ENCODE results near the gene MVB12B.

MVB12B gene

DNA sequence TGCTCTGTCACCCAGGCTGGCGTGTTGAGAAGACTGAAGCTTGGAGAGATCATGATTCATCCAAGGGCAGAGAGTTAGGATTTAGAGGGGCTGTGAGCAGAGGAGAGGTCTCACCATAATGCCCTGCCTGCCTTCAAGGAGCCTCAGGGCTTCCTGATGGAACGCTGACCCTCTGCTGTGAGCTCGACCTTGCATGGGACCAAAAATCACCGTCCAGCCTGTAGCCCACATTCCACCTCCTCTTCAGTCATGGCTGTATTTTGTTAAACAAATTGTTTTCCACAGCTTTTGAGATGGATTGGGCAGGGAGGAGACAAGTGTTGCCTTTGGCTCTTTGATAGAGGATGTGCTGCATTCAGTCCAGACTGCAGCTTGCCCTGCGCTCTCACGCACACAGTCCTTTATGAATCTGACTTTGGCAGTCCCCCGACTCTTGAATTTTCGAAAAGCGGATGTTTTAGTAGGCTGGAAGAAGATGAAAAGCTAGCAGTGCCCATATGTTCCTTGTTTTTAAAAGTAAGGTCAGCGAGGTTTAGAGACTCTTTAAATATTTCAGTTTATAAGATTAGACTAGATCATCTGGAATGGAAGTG lies 79.5 kb downstream of the MVB12B start:
- Histone ChIP-seq H3K4me3 (replicated peaks; ENCODE audit: low read depth, low read length) (no peak overlapping the region), H3K36me3 (ENCODE audit: control insufficient read depth, insufficient read depth, low read length) (no peaks in the 10 kb centered on the region), H3K27me3 (replicated peaks; ENCODE audit: control insufficient read depth, insufficient read depth, low read length) (peaks cover 2% of the 10 kb centered on the region)
- TF ChIP-seq, protein P1, sequence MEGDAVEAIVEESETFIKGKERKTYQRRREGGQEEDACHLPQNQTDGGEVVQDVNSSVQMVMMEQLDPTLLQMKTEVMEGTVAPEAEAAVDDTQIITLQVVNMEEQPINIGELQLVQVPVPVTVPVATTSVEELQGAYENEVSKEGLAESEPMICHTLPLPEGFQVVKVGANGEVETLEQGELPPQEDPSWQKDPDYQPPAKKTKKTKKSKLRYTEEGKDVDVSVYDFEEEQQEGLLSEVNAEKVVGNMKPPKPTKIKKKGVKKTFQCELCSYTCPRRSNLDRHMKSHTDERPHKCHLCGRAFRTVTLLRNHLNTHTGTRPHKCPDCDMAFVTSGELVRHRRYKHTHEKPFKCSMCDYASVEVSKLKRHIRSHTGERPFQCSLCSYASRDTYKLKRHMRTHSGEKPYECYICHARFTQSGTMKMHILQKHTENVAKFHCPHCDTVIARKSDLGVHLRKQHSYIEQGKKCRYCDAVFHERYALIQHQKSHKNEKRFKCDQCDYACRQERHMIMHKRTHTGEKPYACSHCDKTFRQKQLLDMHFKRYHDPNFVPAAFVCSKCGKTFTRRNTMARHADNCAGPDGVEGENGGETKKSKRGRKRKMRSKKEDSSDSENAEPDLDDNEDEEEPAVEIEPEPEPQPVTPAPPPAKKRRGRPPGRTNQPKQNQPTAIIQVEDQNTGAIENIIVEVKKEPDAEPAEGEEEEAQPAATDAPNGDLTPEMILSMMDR (IDR thresholded peaks at IDR 0.05; ENCODE audit: insufficient read depth, low read length, poor library complexity, severe bottlenecking) = no peak
- no peak for DNase-seq (ENCODE audit: extremely low read depth, insufficient read length)

DNA sequence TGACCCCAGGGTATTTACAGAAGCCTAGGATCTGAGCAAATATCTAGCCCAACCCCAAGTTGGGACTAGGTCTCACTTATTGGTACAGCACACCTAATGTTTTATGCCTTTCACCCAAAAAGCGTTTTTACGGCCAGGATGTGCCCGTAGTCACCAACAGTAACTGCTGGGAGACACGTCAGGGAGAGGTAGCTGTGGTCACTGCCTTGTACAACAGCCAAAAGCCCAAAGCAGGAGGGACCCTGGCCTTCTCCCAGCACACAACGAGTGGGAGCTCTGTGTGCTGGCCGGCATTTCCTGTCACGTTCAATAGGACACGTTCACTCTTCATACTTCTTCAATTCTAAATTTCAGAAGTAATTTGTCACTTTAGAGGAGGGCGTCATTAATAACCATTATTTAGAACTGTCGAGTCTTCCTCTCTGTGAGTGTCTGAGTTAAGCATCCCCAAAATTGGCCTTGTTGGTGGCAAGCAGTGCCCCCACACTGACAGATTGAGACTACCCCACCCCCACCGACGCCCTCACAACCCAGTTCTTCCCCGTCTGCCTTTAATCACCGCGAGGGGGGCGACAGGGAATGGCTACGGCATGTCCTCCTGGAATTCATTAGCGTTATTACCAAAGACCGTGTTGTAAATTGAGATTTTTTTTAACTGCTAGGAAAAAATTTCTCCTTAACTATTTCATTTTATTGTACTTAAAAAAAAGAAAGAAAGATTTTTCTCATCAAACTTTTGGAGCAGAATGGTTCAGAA lies 80.7 kb downstream of the MVB12B start:
- DNase-seq (ENCODE audit: extremely low read depth, insufficient read length) = no peak
- Histone ChIP-seq H3K27me3 (replicated peaks; ENCODE audit: control insufficient read depth, insufficient read depth, low read length) (peaks cover 2% of the 10 kb centered on the region), H3K4me3 (replicated peaks; ENCODE audit: low read depth, low read length) (no peak overlapping the region), H3K36me3 (ENCODE audit: control insufficient read depth, insufficient read depth, low read length) (no peaks in the 10 kb centered on the region)
- TF ChIP-seq, protein P1 (IDR thresholded peaks at IDR 0.05; ENCODE audit: insufficient read depth, low read length, poor library complexity, severe bottlenecking) = no peak

- Histone ChIP-seq H3K36me3 (ENCODE audit: control insufficient read depth, insufficient read depth, low read length) (no peaks in the 10 kb centered on the region), H3K27me3 (replicated peaks; ENCODE audit: control insufficient read depth, insufficient read depth, low read length) (peaks cover 2% of the 10 kb centered on the region), H3K4me3 (replicated peaks; ENCODE audit: low read depth, low read length) (no peak overlapping the region)
- TF ChIP-seq, protein P1 (IDR thresholded peaks at IDR 0.05; ENCODE audit: insufficient read depth, low read length, poor library complexity, severe bottlenecking) = no peak
- DNase-seq (ENCODE audit: extremely low read depth, insufficient read length) = no peak
Measured at GRCh38 chr9:126408004-126408403, 81.4 kb downstream of the MVB12B start.

DNA sequence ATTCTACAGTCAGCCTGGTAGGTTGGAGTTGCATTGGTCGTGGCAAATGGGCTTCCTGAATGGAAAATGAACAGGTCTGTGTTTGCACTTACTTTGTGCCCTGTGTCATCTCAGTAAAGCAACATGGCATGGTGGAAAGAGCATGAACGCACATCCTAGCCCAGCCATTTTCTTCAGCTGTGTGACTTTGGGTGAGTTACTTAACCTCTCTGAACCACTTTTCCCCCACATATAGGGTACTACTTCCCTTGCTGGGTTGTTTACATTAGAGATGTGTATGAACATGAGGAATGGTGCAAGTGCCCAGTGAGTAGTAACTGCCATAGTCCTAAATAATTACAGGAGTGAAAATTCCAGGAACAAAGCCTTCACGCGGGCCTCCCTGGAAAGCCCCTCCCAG lies 83.6 kb downstream of the MVB12B start:
- Histone ChIP-seq H3K27me3 (replicated peaks; ENCODE audit: control insufficient read depth, insufficient read depth, low read length) (no peaks in the 10 kb centered on the region; the same call in 1 of the 2 replicates), H3K4me3 (replicated peaks; ENCODE audit: low read depth, low read length) (no peak overlapping the region), H3K36me3 (ENCODE audit: control insufficient read depth, insufficient read depth, low read length) (no peaks in the 10 kb centered on the region)
- TF ChIP-seq, protein P1 (IDR thresholded peaks at IDR 0.05; ENCODE audit: insufficient read depth, low read length, poor library complexity, severe bottlenecking) = no peak
- DNase-seq (ENCODE audit: extremely low read depth, insufficient read length) = no peak

DNA sequence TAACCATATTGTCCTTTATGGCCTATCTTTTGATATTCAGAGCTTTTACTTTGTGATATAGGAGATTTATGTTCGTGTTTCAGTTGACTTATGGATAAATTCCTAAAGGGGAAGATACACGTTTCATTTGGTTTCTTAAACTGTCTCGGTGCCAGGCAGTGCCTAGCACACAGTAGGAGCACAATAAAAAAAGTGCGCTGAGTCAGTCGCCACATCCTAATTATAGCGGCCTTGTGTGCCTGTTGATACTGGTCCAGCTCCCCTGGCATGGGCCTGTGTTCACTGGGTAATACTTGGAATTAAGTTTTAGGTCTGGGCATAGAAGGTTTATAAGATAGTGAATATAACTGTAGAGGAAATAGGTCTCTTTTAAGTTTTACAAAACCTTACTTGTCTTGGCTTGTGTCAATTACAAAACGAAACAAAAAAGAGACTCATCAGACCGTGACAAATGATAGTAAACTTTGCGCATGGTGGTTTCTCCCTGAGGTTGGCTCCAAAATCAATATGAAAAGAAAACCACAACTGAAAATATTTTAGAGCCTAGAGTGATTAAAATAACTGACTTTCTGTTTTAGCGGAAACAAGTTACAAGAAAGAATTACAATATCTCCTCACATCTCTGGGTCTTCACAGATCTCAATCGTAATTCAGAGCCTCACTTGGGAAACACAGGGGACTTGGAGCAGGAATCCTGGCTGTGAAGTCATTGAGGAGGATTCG lies 84.8 kb downstream of the MVB12B start:
- H3K36me3 ChIP-seq (ENCODE audit: control insufficient read depth, insufficient read depth, low read length) = no peaks in the 10 kb centered on the region
- peak overlapping the region; percentile 2; the same call in 1 of the 2 replicates for H3K4me3 ChIP-seq (replicated peaks; ENCODE audit: low read depth, low read length)
- peak; percentile 48 for DNase-seq (ENCODE audit: extremely low read depth, insufficient read length)
- H3K27me3 ChIP-seq (replicated peaks; ENCODE audit: control insufficient read depth, insufficient read depth, low read length) = no peaks in the 10 kb centered on the region; the same call in 1 of the 2 replicates
- TF ChIP-seq, protein P1 (IDR thresholded peaks at IDR 0.05; ENCODE audit: insufficient read depth, low read length, poor library complexity, severe bottlenecking) = no peak
